Measurements from ENCODE around the gene IRF7.

DNA sequence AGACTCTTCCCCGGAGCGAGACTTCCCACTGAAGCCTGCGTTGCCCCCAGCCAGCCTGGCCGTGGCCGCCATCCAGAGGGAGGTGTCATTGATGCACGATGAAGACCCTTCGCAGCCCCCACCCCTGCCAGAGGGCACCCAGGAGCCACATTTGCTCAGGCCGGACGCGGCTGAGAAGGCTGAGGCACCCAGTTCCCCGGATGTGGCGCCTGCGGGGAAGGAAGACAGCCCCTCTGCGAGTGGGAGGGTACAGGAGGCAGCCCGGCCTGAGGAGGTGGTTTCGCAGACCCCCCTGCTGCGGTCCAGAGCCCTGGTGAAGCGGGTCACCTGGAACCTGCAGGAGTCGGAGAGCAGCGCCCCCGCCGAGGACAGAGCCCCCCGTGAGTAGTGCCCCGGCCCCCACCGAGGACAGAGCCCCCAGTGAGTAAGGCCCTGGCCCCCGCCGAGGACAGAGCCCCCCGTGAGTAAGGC lies 6.4 kb downstream of the IRF7 start:
- TF ChIP-seq EZH2phosphoT487 (IDR thresholded peaks at IDR 0.05; ENCODE audit: insufficient read depth, low read depth) (no peak), EZH2 (IDR thresholded peaks at IDR 0.05; ENCODE audit: insufficient read depth, poor library complexity, severe bottlenecking) (no peak)

Measured in GM23248 (cell line).